ENCODE measurements around the gene VSTM2B.
"Not testable (repeated sequence)": the region's sequence is repeated elsewhere in the genome, so short reads cannot be mapped to it uniquely, and the experiment has no call there.

VSTM2B gene

GRCh38 chr19:29525901-29526729 is at the start of gene VSTM2B:
Gene VSTM2B (plus strand): TSS chr19:29525994. CDS start chr19:29526584, 590 bp downstream.
- peak in 1 of 14 donors; percentile 59 for DNase-seq

GRCh38 chr19:29476528-29476927 is 49.3 kb upstream of the VSTM2B start:
- DNase-seq: no peak

GRCh38 chr19:29477831-29478577 is 47.8 kb upstream of the VSTM2B start:
- no peak for DNase-seq

GRCh38 chr19:29478578-29479565 is 46.9 kb upstream of the VSTM2B start:
- peak in 4 of 14 donors; percentile 32 to 46 (median 38) for DNase-seq

GRCh38 chr19:29479941-29480340 is 45.9 kb upstream of the VSTM2B start:
- DNase-seq: no peak

GRCh38 chr19:29480507-29480906 is 45.3 kb upstream of the VSTM2B start:
- DNase-seq: no peak

- no peak for DNase-seq
Measured at GRCh38 chr19:29482855-29483640, 42.7 kb upstream of the VSTM2B start.

GRCh38 chr19:29483641-29483920 is 42.2 kb upstream of the VSTM2B start:
- DNase-seq: no peak

GRCh38 chr19:29483944-29484581 is 41.7 kb upstream of the VSTM2B start:
- no peak for DNase-seq

- DNase-seq: no peak
Measured at GRCh38 chr19:29484876-29485275, 40.9 kb upstream of the VSTM2B start.

- no peak for DNase-seq
Measured at GRCh38 chr19:29485293-29485692, 40.5 kb upstream of the VSTM2B start.

GRCh38 chr19:29486961-29487360 is 38.8 kb upstream of the VSTM2B start:
- not testable (repeated sequence) for DNase-seq

- DNase-seq: no peak
Measured at GRCh38 chr19:29487432-29487831, 38.4 kb upstream of the VSTM2B start.

GRCh38 chr19:29488316-29488715 is 37.5 kb upstream of the VSTM2B start:
- no peak for DNase-seq

- DNase-seq: no peak
Measured at GRCh38 chr19:29489172-29489951, 36.4 kb upstream of the VSTM2B start.

GRCh38 chr19:29491491-29491890 is 34.3 kb upstream of the VSTM2B start:
- no peak for DNase-seq

- DNase-seq: peak in 2 of 14 donors; percentile 17 to 19
Measured at GRCh38 chr19:29491995-29492577, 33.7 kb upstream of the VSTM2B start.

- peak in 5 of 14 donors; percentile 29 to 62 (median 38) for DNase-seq
Measured at GRCh38 chr19:29492769-29493168, 33.0 kb upstream of the VSTM2B start.

GRCh38 chr19:29495091-29495490 is 30.7 kb upstream of the VSTM2B start:
- no peak for DNase-seq

GRCh38 chr19:29495901-29496441 is 29.8 kb upstream of the VSTM2B start:
- no peak for DNase-seq
